Small intestine (tissue), 7 donors: ENCODE data around the gene PLXDC2. TPM values are rescaled to one million over a fixed set of nuclear protein-coding genes. Genes with fewer than 3 reads are reported as not detected.
"Not testable (repeated sequence)": the region's sequence is repeated elsewhere in the genome, so short reads cannot be mapped to it uniquely, and the experiment has no call there.

Experiments
- DNase-seq, 2 donors: peaks; one replicate each; pipeline versions ENCODE4 v3.0.0 to v3.0.0-alpha.2; 2013
- FAIRE-seq: peaks from 2 replicates; lab custom pipeline; 2012; peaks lifted over from hg19 to GRCh38; lab: Jason Lieb, UNC
- H3K27ac ChIP-seq, 3 donors: one replicate each; pipeline ENCODE4 v1.5.1; 2013; ENCODE audit warnings: low read length in 2 of 3, mild to moderate bottlenecking in 2 of 3, control low read depth in 1 of 3, inconsistent platforms in 1 of 3, low read depth in 1 of 3, moderate library complexity in 1 of 3
- H3K27me3 ChIP-seq, 3 donors: one replicate each; pipeline ENCODE4 v1.6.1; 2013; ENCODE audit warnings: low read length in 3 of 3, inconsistent platforms in 1 of 3; ENCODE audit not compliant: control insufficient read depth in 3 of 3, insufficient read depth in 3 of 3
- H3K36me3 ChIP-seq, 3 donors: one replicate each; pipeline ENCODE4 v1.6.1; 2013; ENCODE audit warnings: low read length in 3 of 3, inconsistent platforms in 1 of 3, low read depth in 1 of 3, mild to moderate bottlenecking in 1 of 3, moderate library complexity in 1 of 3; ENCODE audit not compliant: control insufficient read depth in 3 of 3, insufficient read depth in 2 of 3
- H3K4me1 ChIP-seq, 3 donors: one replicate each; pipeline ENCODE4 v1.6.1; 2013; ENCODE audit warnings: low read length in 2 of 3, inconsistent platforms in 1 of 3, low read depth in 1 of 3, mild to moderate bottlenecking in 1 of 3, moderate library complexity in 1 of 3; ENCODE audit not compliant: control insufficient read depth in 3 of 3, insufficient read depth in 2 of 3
- H3K4me3 ChIP-seq, 3 donors: one replicate each; pipeline ENCODE4 v1.5.1; 2013; ENCODE audit warnings: low read length in 3 of 3, control low read depth in 1 of 3, inconsistent platforms in 1 of 3, low read depth in 1 of 3, mild to moderate bottlenecking in 1 of 3, moderate library complexity in 1 of 3
- H3K9me3 ChIP-seq, 2 donors: one replicate each; pipeline ENCODE4 v1.6.1; 2013; ENCODE audit warnings: low read depth in 1 of 2, low read length in 1 of 2; ENCODE audit not compliant: control insufficient read depth in 2 of 2, insufficient read depth in 1 of 2
- WGBS, 3 donors: extraction: QIAGEN DNeasy Blood & Tissue Kit; methylation state at CpG; one replicate each; pipeline ENCODE4 v1.1.7; 2013; 5-methylcytosine and 5-hydroxymethylcytosine counted together
- polyA plus RNA-seq, 4 donors: library from polyadenylated mRNA; stranded (reverse) in 3 of 4; unstranded in 1 of 4; fragments of 200-250 nt in 3 of 4; fragments of 120-200 nt in 1 of 4; gene quantifications; one replicate each; pipeline versions ENCODE4 v1.2.1 to v1.2.3, GENCODE V29; 2013
- donor health status: healthy with polysubstance abuse.
- donor health status: control.
- donor health status: control.
- donor health status: Bipolar disorder and iron deficiency.
- donor health status: healthy.

PLXDC2 gene
- polyA plus RNA-seq, 4 donors: 0.81 to 18.3 (median 3.4) TPM

GRCh38 chr10:19983880-19984565, 167.8 kb downstream of the PLXDC2 start:
- Histone ChIP-seq H3K36me3 (peaks cover 0 to 2% (median 0%) of the 10 kb centered on the region in 3 donors), H3K4me1 (no peaks in the 10 kb centered on the region), H3K27ac (no peak overlapping the region), H3K9me3 (no peaks in the 10 kb centered on the region), H3K4me3 (no peak overlapping the region), H3K27me3 (no peaks in the 10 kb centered on the region)
- no peak for DNase-seq
- 91 to 97% (median 92%) methylated on average over 5 of the region's 5 CpGs for WGBS, 3 donors
- FAIRE-seq: no peak

GRCh38 chr10:19985745-19986144, 169.5 kb downstream of the PLXDC2 start:
- Histone ChIP-seq H3K9me3 (no peaks in the 10 kb centered on the region), H3K27me3 (no peaks in the 10 kb centered on the region), H3K4me3 (no peak overlapping the region), H3K4me1 (no peaks in the 10 kb centered on the region), H3K27ac (no peak overlapping the region), H3K36me3 (peaks cover 0 to 2% (median 0%) of the 10 kb centered on the region in 3 donors)
- WGBS, 3 donors: 72 to 78% (median 75%) methylated on average over 3 of the region's 3 CpGs
- DNase-seq (no peak), FAIRE-seq (no peak)

GRCh38 chr10:19986591-19986990, 170.4 kb downstream of the PLXDC2 start:
- Histone ChIP-seq H3K27ac (no peak overlapping the region), H3K27me3 (no peaks in the 10 kb centered on the region), H3K4me1 (no peaks in the 10 kb centered on the region), H3K4me3 (no peak overlapping the region), H3K9me3 (no peaks in the 10 kb centered on the region), H3K36me3 (peaks cover 0 to 2% (median 0%) of the 10 kb centered on the region in 3 donors)
- FAIRE-seq (no peak), DNase-seq (no peak)
- 72 to 94% (median 85%) methylated on average over 2 of the region's 2 CpGs for WGBS, 3 donors

- no peaks in the 10 kb centered on the region for H3K4me1 ChIP-seq
- H3K27me3 ChIP-seq: no peaks in the 10 kb centered on the region
- H3K4me3 ChIP-seq: no peak overlapping the region
- H3K36me3 ChIP-seq: peaks cover 0 to 4% (median 0%) of the 10 kb centered on the region in 3 donors
- 0 to 40% (median 38%) methylated on average over 1 of the region's 1 CpG for WGBS, 3 donors
- DNase-seq (no peak), FAIRE-seq (no peak)
- no peak overlapping the region for H3K27ac ChIP-seq
- no peaks in the 10 kb centered on the region for H3K9me3 ChIP-seq
Measured at GRCh38 chr10:19987931-19988330, 171.7 kb downstream of the PLXDC2 start.

- 86 to 96% (median 88%) methylated on average over 3 of the region's 3 CpGs for WGBS, 3 donors
- FAIRE-seq: no peak
Measured at GRCh38 chr10:19993714-19994315, 177.6 kb downstream of the PLXDC2 start.

GRCh38 chr10:19998482-19998881, 182.2 kb downstream of the PLXDC2 start:
- peaks cover 0 to 6% of the 10 kb centered on the region in 2 donors for H3K9me3 ChIP-seq
- no peaks in the 10 kb centered on the region for H3K27me3 ChIP-seq
- no peak for FAIRE-seq
- no peak overlapping the region for H3K27ac ChIP-seq
- no peak overlapping the region for H3K4me3 ChIP-seq
- peaks cover 0 to 3% (median 0%) of the 10 kb centered on the region in 3 donors for H3K4me1 ChIP-seq
- WGBS, 3 donors: 48 to 63% (median 61%) methylated on average over 2 of the region's 2 CpGs
- peaks cover 0 to 13% (median 0%) of the 10 kb centered on the region in 3 donors for H3K36me3 ChIP-seq
- DNase-seq: no peak

More at GRCh38 chr10:19993714-19994315, 177.6 kb downstream of the PLXDC2 start:
- DNase-seq: no peak
- H3K27ac ChIP-seq: no peak overlapping the region
- H3K4me3 ChIP-seq: no peak overlapping the region
- no peaks in the 10 kb centered on the region for H3K4me1 ChIP-seq
- H3K36me3 ChIP-seq: peaks cover 0 to 2% (median 0%) of the 10 kb centered on the region in 3 donors
- no peaks in the 10 kb centered on the region for H3K27me3 ChIP-seq
- peaks cover 0 to 6% of the 10 kb centered on the region in 2 donors for H3K9me3 ChIP-seq

GRCh38 chr10:19999431-19999830, 183.2 kb downstream of the PLXDC2 start:
- H3K4me1 ChIP-seq: peaks cover 0 to 3% (median 0%) of the 10 kb centered on the region in 3 donors
- peak overlapping the region in 1 of 3 donors; percentile 17 for H3K27ac ChIP-seq
- WGBS, 3 donors: 24 to 56% (median 36%) methylated on average over 1 of the region's 1 CpG
- H3K27me3 ChIP-seq: no peaks in the 10 kb centered on the region
- DNase-seq (peak; percentile 61 to 69), FAIRE-seq (no peak)
- H3K9me3 ChIP-seq: peaks cover 0 to 4% of the 10 kb centered on the region in 2 donors
- peaks cover 0 to 16% (median 0%) of the 10 kb centered on the region in 3 donors for H3K36me3 ChIP-seq
- no peak overlapping the region for H3K4me3 ChIP-seq

- not testable (repeated sequence) for DNase-seq, H3K9me3 ChIP-seq, H3K27me3 ChIP-seq, H3K4me1 ChIP-seq, H3K4me3 ChIP-seq, H3K27ac ChIP-seq, FAIRE-seq
- 86 to 92% (median 87%) methylated on average over 2 of the region's 2 CpGs for WGBS, 3 donors
- H3K36me3 ChIP-seq: peaks cover 0 to 19% (median 0%) of the 10 kb centered on the region in 3 donors
Measured at GRCh38 chr10:20002026-20002425, 185.8 kb downstream of the PLXDC2 start.
